Hippocampal formation (tissue), 2 donors: ENCODE results near the gene CDH18.

Experiments
- DNase-seq, 2 donors: peaks; one replicate each; lab custom pipeline; 2025; lab: John Stamatoyannopoulos, UW

Gene CDH18

GRCh38 chr5:19584131-19584530 is 403.9 kb downstream of the CDH18 start:
- DNase-seq = no peak

GRCh38 chr5:19577882-19578281 is 410.1 kb downstream of the CDH18 start:
- no peak for DNase-seq

- no peak for DNase-seq
Observed at GRCh38 chr5:19568004-19568403, 420.0 kb downstream of the CDH18 start.

- DNase-seq = no peak
Observed at GRCh38 chr5:19565466-19565865, 422.5 kb downstream of the CDH18 start.

- DNase-seq = no peak
Observed at GRCh38 chr5:19564036-19564435, 424.0 kb downstream of the CDH18 start.

- no peak for DNase-seq
Observed at GRCh38 chr5:19555876-19556275, 432.1 kb downstream of the CDH18 start.

- DNase-seq = no peak
Observed at GRCh38 chr5:19555436-19555835, 432.6 kb downstream of the CDH18 start.

- DNase-seq = no peak
Observed at GRCh38 chr5:19554524-19554923, 433.5 kb downstream of the CDH18 start.

GRCh38 chr5:19547640-19548039 is 440.4 kb downstream of the CDH18 start:
- no peak for DNase-seq

GRCh38 chr5:19546521-19546920 is 441.5 kb downstream of the CDH18 start:
- no peak for DNase-seq

GRCh38 chr5:19538607-19539006 is 449.4 kb downstream of the CDH18 start:
- DNase-seq = no peak

GRCh38 chr5:19536387-19536786 is 451.6 kb downstream of the CDH18 start:
- DNase-seq = no peak

GRCh38 chr5:19534751-19535150 is 453.2 kb downstream of the CDH18 start:
- DNase-seq = no peak

GRCh38 chr5:19532936-19533335 is 455.1 kb downstream of the CDH18 start:
- no peak for DNase-seq

- no peak for DNase-seq
Observed at GRCh38 chr5:19531374-19531952, 456.5 kb downstream of the CDH18 start.

- no peak for DNase-seq
Observed at GRCh38 chr5:19519448-19519847, 468.6 kb downstream of the CDH18 start.

GRCh38 chr5:19498852-19499251 is 489.1 kb downstream of the CDH18 start:
- no peak for DNase-seq

GRCh38 chr5:19497229-19497815 is 490.7 kb downstream of the CDH18 start:
- DNase-seq = no peak

GRCh38 chr5:19496056-19496455 is 491.9 kb downstream of the CDH18 start:
- DNase-seq = no peak

- DNase-seq = no peak
Observed at GRCh38 chr5:19492861-19493260, 495.1 kb downstream of the CDH18 start.

GRCh38 chr5:19488786-19489185 is 499.2 kb downstream of the CDH18 start:
- no peak for DNase-seq

GRCh38 chr5:19487480-19487879 is 500.5 kb downstream of the CDH18 start:
- DNase-seq = no peak

- DNase-seq = no peak
Observed at GRCh38 chr5:19479562-19479961, 508.4 kb downstream of the CDH18 start.

- no peak for DNase-seq
Observed at GRCh38 chr5:19462019-19462418, 526.0 kb downstream of the CDH18 start.
